IMR-90 (cell line): ENCODE data around the gene FBN1.

Experiments
- BHLHE40 ChIP-seq: fragments of 150-350 bp; IDR thresholded peaks from 2 replicates; pipeline ENCODE4 v1.6.1; 2016; ENCODE audit warnings: mild to moderate bottlenecking, low read depth, low read length
- CEBPB ChIP-seq: IDR thresholded peaks from 2 replicates; pipeline ENCODE4 v1.6.1; 2012; ENCODE audit warnings: low read depth, low read length, improper control_type of control experiment
- FOS ChIP-seq: fragments of 150-350 bp; IDR thresholded peaks from 2 replicates; pipeline ENCODE4 v1.6.1; 2016; ENCODE audit warnings: low read depth, low read length
- MXI1 ChIP-seq: IDR thresholded peaks from 2 replicates; pipeline ENCODE4 v1.6.1; 2012; ENCODE audit warnings: low read depth, mild to moderate bottlenecking, low read length, moderate library complexity, borderline replicate concordance
- NFE2L2 ChIP-seq: fragments of 150-350 bp; IDR thresholded peaks from 2 replicates; pipeline ENCODE4 v1.6.1; 2016; ENCODE audit warnings: low read depth, mild to moderate bottlenecking, low read length
- POLR2A ChIP-seq: IDR thresholded peaks from 2 replicates; pipeline ENCODE4 v1.6.1; 2012; ENCODE audit warnings: mild to moderate bottlenecking, low read depth, low read length
- RAD21 ChIP-seq: IDR thresholded peaks from 2 replicates; pipeline ENCODE4 v1.6.1; 2012; ENCODE audit warnings: low read length, improper control_type of control experiment
- RCOR1 ChIP-seq: IDR thresholded peaks from 2 replicates; pipeline ENCODE4 v1.6.1; 2012; ENCODE audit warnings: mild to moderate bottlenecking, low read length, improper control_type of control experiment; ENCODE audit not compliant: insufficient replicate concordance
- RFX5 ChIP-seq: IDR thresholded peaks from 2 replicates; pipeline ENCODE4 v1.8.0; 2012; ENCODE audit warnings: low read depth, mild to moderate bottlenecking, low read length, moderate library complexity
- SMC3 ChIP-seq: fragments of 150-350 bp; IDR thresholded peaks from 2 replicates; pipeline ENCODE4 v1.6.1; 2016; ENCODE audit warnings: low read depth, mild to moderate bottlenecking, antibody characterized with exemption, low read length, moderate library complexity
- TF ChIP-seq, protein P1 (sequence below): conservative IDR thresholded peaks from 2 replicates; pipeline ENCODE4 v1.5.1; 2012; ENCODE audit warnings: mild to moderate bottlenecking, low read depth, low read length, improper control_type of control experiment
- TF ChIP-seq, protein P2 (sequence below): fragments of 150-350 bp; IDR thresholded peaks from 2 replicates; pipeline ENCODE4 v1.6.1; 2017; ENCODE audit warnings: mild to moderate bottlenecking, antibody characterized with exemption, low read length, low read depth
- TF ChIP-seq, protein P3 (sequence below): fragments of 150-350 bp; IDR thresholded peaks from 2 replicates; pipeline ENCODE4 v1.6.1; 2016; ENCODE audit warnings: low read depth, mild to moderate bottlenecking, low read length, moderate library complexity, borderline replicate concordance

DNA sequence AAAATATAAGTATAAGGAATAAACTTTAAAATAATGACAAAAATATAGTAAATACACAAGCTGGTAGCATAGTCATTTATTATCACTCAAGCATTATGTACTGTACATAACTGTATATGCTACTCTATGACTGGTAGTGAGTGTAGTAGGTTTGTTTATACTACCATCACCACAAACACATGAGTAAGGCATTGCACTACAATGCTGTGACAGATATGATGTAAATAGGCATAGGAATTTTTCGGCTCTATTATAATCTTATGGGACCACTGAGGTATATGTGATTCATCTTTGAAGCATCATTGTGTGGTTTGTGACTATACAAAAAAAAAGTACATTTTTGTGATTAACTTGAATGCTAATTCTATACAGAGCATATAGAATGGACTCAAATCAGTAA, 35.3 kb upstream of the FBN1 start:
- TF ChIP-seq, protein P1, sequence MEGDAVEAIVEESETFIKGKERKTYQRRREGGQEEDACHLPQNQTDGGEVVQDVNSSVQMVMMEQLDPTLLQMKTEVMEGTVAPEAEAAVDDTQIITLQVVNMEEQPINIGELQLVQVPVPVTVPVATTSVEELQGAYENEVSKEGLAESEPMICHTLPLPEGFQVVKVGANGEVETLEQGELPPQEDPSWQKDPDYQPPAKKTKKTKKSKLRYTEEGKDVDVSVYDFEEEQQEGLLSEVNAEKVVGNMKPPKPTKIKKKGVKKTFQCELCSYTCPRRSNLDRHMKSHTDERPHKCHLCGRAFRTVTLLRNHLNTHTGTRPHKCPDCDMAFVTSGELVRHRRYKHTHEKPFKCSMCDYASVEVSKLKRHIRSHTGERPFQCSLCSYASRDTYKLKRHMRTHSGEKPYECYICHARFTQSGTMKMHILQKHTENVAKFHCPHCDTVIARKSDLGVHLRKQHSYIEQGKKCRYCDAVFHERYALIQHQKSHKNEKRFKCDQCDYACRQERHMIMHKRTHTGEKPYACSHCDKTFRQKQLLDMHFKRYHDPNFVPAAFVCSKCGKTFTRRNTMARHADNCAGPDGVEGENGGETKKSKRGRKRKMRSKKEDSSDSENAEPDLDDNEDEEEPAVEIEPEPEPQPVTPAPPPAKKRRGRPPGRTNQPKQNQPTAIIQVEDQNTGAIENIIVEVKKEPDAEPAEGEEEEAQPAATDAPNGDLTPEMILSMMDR: no peak
- TF ChIP-seq POLR2A: no peak
- TF ChIP-seq CEBPB: peak; percentile 90
- no peak for TF ChIP-seq RAD21
- peak; percentile 90 for TF ChIP-seq FOS
- TF ChIP-seq RCOR1: no peak
- no peak for TF ChIP-seq SMC3
- TF ChIP-seq RFX5: no peak
- no peak for TF ChIP-seq NFE2L2
- TF ChIP-seq, protein P2, sequence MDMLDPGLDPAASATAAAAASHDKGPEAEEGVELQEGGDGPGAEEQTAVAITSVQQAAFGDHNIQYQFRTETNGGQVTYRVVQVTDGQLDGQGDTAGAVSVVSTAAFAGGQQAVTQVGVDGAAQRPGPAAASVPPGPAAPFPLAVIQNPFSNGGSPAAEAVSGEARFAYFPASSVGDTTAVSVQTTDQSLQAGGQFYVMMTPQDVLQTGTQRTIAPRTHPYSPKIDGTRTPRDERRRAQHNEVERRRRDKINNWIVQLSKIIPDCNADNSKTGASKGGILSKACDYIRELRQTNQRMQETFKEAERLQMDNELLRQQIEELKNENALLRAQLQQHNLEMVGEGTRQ: no peak
- TF ChIP-seq BHLHE40: peak; percentile 54; the same call in 1 of the 2 replicates
- TF ChIP-seq, protein P3, sequence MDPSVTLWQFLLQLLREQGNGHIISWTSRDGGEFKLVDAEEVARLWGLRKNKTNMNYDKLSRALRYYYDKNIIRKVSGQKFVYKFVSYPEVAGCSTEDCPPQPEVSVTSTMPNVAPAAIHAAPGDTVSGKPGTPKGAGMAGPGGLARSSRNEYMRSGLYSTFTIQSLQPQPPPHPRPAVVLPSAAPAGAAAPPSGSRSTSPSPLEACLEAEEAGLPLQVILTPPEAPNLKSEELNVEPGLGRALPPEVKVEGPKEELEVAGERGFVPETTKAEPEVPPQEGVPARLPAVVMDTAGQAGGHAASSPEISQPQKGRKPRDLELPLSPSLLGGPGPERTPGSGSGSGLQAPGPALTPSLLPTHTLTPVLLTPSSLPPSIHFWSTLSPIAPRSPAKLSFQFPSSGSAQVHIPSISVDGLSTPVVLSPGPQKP: no peak
- no peak for TF ChIP-seq MXI1
